GM19351 (cell line): ENCODE data around the gene LTB4R2.
"Not testable (repeated sequence)": the region's sequence is repeated elsewhere in the genome, so short reads cannot be mapped to it uniquely, and the experiment has no call there.

Experiments used
- ATAC-seq: cut with Tn5 transposase; IDR thresholded peaks from one replicate; pipeline ENCODE4 v1.9.1; 2021; ENCODE audit warnings: mild to moderate bottlenecking, moderate library complexity; ENCODE audit not compliant: unreplicated experiment

The LTB4R2 gene

GRCh38 chr14:24338843-24339242 lies 28.9 kb downstream of the LTB4R2 start:
- ATAC-seq: no peak

DNA sequence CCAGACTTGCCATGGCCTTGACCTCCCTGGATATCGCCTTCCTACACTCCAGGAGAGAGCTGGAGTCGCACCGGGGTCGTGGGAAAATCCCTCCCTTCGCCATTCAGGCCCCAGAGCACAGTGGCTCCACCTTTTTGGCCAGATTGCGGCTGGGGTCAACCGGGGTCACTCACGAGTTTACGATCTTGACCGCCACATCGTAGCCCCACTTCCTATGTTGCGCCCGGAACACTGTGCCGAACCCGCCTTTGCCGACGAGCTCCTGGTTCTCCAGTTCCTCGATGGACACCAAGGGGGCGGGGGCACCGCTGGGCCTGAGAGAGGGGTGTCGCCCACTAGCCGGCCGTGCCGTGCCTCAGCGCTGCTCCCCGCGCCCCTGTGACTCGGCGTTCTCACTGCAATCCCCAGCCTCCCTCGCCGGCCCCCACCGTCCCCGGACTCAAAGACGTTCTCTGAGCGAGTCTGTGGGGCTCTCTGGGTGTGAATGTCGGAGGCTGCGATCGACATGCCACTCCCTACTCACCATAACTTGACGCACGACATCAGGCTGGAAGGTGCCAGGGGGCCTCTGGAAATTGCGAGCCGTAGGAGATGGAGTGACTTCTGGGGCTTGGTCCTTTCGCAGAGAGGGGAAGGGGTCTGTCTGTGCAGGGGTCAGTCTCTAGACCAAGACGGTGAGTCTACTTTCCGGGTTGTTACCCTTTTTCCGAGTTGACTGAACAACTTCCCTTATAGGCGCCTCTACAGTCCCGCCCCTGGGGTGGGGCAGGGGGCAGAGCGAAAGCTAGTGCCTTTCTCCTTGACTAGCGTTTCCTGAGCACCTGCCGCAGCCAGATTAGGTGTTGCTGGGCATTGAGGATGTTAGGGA lies 29.6 kb downstream of the LTB4R2 start, which contains the start of gene RIPK3:
Gene RIPK3 (minus strand): TSS at position 708 of the 868 bp plus-strand sequence. CDS start 165 bp downstream, at position 543.
- ATAC-seq: peak; percentile 88

DNA sequence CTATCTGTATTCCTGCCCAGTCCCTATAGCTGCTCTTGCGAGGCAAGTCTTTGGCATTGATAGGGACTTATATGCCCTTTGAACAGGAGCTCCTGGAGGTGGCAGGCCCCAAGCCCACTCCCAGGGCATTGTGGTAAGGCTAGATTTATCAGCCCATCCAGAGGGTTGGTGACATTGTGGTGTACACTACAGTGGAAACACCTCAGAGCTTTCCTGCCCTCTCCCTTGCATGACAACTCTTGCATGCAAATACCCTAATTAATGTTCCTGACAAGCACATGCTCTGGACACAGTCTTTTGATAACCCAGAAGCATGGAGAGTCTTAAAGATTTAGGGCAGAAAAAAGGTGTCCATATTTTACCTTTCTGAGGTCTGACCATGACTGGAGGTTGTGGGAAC lies 30.7 kb downstream of the LTB4R2 start:
- ATAC-seq: no peak

GRCh38 chr14:24342889-24343288 lies 32.9 kb downstream of the LTB4R2 start:
- ATAC-seq: no peak

GRCh38 chr14:24343795-24344660 lies 34.1 kb downstream of the LTB4R2 start:
- no peak for ATAC-seq

DNA sequence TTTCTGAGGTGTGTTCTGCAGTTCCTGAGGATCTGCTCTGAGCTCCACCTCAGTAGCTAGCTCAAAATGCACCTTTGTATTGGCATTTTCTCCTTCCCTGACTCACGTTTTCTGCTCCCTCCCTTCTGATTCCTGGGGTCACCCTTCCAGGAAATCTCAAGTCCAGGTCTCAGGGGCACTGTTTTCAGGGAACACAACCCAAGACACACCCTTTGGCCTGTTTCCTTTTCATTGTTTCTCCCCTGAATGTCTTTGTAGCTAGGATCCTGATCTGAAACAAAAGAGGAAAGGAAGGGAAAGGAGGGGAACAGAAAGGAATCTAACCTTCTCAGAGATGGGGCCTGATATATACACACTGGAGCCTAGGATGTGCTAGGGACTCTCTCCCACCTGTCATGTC lies 37.2 kb downstream of the LTB4R2 start:
- ATAC-seq: no peak

DNA sequence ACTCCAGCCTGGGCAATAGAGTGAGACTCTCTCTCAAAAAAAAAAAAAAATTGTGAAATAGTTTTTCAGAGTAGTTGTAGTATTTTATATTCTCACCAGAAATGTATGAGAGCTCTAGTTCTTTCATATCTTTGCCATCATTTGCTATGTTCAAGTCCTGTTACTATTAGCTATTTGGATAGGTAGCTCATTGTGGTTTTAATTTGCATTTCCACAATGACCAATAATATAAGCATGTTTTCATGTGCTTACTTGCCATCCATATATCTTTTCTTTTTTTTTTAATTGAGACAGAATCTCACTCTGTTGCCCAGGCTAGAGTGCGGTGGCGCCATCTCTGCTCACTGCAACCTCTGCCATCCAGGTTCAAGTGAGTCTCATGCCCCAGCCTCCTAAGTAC lies 38.2 kb downstream of the LTB4R2 start:
- no peak for ATAC-seq

DNA sequence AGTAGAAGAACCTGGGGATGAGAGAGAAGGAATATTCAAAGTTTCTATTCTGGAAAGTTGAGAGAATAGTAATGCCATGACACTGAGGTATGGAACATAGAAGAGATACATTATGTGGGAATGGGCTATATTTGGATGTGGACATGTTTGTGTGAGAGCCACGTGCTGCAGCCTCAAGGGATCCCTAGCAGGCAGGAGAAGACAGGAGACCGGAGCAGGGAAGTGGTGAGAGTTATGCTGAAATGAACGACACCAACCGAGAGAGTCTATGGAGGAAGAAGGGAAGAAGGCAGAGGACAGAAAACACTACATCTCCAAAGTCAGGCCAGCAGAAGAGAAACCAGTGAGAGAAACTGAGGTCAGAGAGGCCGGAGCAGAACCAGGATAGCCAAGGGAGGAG lies 39.8 kb downstream of the LTB4R2 start:
- ATAC-seq: no peak

DNA sequence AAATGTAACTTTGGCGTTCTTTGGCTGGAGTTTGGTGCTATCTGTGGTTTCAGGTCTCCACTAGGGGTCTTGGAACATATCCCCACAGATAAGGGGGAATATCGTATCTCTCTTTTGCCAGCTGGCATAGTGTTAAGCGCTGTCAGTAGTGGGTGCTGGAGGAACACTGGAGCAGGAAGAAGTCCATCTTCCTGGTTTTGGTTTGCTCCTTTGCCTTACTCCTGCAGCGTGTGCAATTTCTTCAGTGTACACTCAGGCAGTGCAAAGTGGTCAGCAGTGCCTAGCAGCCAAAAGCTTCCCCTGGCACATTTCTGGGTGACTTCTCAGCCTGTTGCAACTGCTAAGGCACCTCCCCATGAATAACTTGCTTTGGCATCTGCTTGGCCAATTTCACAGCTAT lies 41.6 kb downstream of the LTB4R2 start:
- ATAC-seq: no peak

- no peak for ATAC-seq
Observed at GRCh38 chr14:24353559-24354481, 43.9 kb downstream of the LTB4R2 start.

DNA sequence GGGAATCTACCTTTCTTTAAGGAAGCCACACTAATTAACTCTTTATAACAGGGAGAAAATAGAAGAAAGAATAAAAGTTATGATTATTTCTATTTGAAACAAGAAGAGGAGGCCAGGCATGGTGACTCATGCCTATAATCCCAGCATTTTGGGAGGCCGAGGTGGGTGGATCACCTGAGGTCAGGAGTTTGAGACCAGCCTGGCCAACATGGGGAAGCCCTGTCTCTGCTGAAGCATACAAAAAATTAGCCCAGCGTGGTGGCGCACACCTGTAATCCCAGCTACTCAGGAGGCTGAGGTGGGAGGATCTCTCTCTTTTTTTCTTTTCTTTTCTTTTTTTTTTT lies 44.5 kb downstream of the LTB4R2 start:
- ATAC-seq: not testable (repeated sequence)

GRCh38 chr14:24355009-24355408 lies 45.1 kb downstream of the LTB4R2 start:
- no peak for ATAC-seq

DNA sequence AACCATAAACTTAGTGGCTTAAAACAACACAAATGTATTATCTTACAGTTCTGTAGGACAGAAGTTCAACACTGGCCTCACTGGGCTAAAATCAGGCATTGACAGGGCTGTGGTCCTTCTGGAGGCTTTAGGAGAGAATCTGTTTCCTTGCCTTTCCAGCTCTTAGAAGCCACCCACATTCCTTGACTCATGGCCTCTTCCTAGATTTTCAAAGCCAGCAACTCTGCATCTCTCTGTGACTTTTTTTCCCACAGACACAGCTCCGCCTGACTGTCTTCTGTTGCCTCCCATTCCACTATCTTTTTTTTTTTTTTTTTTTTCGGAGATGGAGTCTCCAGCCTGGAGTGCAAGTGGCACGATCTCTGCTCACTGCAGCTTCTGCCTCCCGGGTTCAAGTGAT lies 46.3 kb downstream of the LTB4R2 start:
- ATAC-seq: no peak

GRCh38 chr14:24360281-24360680 lies 50.3 kb downstream of the LTB4R2 start:
- no peak for ATAC-seq

- ATAC-seq: no peak
Observed at GRCh38 chr14:24361326-24361725, 51.4 kb downstream of the LTB4R2 start.
